NCI-H510A (cell line): ENCODE measurements around the gene LOXL1.
"Not testable (repeated sequence)": the region's sequence is repeated elsewhere in the genome, so short reads cannot be mapped to it uniquely, and the experiment has no call there.

Experiments
- DNase-seq: peaks from one replicate; lab custom pipeline; 2025; lab: John Stamatoyannopoulos, UW

LOXL1 gene

DNA sequence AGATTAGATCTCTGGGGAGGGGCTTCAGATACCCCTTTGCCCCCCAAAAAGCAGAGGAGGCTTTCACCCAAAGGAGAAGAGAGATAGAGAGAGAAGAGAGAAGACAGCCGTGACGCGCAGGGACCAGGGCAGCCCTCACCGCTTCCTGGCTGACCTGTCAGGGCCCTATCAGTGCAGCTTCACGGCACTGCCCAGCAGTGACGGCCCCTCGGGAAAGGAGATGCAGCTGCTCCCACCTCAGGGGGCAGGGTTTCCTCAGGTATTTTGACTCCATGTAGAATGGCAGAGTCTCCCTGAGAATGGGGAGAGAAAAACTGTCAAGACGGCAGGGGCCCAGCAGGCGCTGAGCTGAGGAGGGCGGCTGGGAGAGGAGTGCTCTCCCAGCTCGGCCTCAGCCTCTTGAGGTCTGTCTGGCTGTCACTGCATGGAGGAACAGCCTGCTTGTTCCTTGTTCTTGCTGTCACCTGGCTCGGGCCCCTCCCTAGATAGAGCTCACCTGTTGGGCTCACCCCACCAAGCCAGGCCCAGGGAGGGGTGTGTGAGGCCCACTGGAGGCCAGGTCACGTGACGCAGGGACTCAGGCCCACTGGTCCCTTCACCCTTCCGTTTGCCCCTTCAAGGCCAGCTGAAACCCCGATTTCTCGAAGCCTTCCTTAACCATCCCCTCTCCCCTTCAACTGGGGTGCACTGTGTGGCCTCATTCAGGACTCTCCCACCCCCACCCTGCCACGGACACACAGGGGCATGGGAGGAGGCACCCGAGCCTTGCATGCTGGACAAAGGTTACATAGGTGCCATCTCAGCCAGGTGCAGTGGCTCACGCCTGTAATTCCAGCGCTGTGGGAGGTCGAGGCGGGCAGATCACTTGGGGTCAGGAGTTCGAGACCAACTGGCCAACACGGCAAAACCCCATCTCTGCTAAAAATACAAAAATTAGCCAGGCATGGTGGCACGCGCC lies 28.2 kb downstream of the LOXL1 start:
- no peak for DNase-seq

GRCh38 chr15:73955326-73955725 lies 29.1 kb downstream of the LOXL1 start:
- DNase-seq: no peak

DNA sequence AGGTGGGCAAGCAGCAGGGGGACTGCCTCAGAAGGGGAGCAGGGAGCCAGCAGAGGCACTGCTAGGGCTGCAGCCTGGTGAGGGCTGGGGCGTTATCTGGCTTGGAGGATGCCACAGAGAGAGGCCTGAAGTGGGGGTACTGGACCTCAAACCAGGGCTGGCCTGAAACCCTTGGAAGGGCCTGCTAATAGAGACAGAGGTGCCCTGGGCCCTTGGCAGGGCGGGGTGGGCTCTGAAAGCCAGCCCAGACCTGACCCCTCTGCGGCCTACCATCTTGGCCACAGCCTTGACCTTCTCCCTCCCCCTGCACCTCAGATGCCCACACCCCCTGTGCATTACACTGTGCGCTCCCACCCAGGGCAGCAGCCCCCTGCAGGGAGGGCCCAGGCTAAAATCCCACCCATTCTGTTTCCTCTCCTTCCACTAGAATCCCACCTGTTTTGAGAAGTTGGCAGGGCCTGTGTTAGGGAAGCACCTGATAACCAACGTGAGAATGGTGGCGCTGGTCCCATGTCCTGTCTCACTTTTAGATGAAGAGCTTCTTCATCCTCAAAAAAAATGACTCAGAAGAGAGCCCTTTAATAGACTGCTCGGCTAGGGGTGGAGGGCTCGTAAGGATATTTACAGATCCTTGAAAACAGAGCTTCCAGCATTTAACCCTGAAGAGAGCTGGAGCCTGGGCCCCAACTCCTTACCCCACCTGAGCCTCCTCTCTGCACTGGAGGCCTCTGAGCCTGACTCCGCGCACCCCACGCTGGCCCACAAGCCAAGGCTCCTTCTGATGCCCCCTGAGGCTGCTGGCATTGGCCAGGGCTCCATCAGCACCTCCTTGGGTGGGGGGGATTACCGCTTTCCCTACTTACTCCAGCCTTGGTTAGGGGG lies 29.8 kb downstream of the LOXL1 start:
- DNase-seq: no peak

DNA sequence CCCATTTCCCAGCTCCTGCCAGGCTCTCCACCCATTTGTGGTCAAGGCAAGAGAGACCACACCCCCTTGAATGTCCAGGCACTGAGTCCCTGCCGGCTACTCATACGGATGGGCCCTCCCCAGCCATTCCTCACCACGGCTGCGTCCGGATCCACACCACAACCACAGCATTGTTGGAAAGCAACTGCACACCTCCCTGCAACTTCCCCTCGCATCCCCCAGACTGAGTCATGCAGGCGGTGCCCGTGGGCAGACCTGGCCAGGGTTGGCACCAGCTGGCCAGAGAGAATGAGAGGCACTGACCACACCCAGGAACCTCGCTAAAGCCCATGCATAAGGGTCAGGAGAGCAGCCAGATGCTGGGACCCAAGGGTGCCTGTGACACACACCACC lies 30.5 kb downstream of the LOXL1 start:
- DNase-seq: no peak

DNA sequence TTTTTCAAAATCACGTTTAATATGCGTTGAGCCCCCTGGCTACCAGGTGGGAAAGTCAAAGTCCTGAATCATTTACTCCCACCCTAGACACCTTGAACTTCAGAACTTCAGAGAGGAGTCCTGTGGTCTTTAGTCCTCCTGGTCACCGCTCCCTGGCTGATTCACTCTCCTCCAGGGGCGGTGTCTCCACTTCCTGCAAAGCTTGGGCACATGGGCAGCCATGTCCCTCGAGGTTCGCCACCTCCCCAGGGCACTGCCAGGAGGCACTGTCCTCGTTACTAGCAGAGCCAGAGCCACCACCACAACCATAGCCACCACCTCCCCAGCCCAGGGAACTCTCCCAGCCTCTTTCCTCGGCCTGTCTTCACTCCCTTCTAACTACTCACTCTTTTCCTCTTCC lies 31.0 kb downstream of the LOXL1 start:
- no peak for DNase-seq

GRCh38 chr15:73957785-73958184 lies 31.5 kb downstream of the LOXL1 start:
- DNase-seq: no peak

- DNase-seq: no peak
Observed at GRCh38 chr15:73959012-73959581, 32.8 kb downstream of the LOXL1 start.

- no peak for DNase-seq
Observed at GRCh38 chr15:73959801-73960200, 33.5 kb downstream of the LOXL1 start.

- not testable (repeated sequence) for DNase-seq
Observed at GRCh38 chr15:73960472-73961070, 34.3 kb downstream of the LOXL1 start.

GRCh38 chr15:73962433-73962832 lies 36.2 kb downstream of the LOXL1 start:
- no peak for DNase-seq

DNA sequence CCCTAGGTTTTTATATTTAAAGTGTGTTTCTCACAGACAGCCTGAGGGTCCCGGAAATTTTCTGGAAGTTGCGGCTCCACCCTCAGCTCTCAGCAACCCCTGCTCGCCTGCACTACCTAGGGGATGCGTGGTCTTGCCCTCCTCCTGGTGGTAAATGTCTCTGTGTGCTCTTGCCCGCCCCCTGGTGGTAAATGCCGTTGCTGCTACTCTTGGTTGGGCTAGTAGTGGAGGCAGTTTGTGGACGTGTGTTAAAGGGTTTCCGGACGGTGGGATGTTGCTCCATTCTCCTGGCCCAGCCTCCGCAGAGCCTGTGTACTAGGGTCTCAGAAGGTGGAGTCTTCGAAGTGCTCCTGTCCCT lies 38.5 kb downstream of the LOXL1 start:
- DNase-seq: peak; percentile 22

DNA sequence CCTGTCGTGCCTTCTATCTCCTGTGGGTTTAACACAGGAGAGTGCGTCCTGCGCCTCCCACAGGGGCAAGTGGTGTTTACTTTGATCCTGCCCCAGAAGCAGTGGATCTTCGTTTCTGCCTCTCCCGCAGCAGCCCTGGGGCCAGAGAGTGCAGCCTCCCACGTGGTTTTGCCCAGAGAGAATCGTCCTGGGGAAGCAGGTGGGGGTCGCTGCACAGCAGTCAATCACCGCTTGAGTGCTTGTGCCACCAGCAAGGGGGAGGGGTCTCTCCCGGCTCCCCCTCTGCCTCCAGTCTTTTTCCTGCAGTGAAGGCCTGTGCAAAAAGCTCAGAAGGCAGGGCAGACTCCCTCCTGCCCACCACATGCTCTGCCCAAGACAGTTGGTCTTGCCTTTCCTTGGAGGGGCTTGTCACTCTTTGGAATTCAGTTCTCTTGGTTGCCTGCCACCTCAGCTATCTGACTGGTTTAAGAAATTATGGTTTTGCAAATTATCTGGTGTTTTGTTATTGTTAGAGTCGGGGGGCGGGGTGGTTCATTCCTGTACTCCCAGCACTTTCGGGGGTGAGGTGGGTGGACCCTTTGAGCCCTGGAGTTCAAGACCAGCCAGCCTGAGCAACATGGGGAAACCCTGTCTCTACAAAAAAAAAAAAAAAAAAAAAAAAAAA lies 39.0 kb downstream of the LOXL1 start:
- DNase-seq: no peak

DNA sequence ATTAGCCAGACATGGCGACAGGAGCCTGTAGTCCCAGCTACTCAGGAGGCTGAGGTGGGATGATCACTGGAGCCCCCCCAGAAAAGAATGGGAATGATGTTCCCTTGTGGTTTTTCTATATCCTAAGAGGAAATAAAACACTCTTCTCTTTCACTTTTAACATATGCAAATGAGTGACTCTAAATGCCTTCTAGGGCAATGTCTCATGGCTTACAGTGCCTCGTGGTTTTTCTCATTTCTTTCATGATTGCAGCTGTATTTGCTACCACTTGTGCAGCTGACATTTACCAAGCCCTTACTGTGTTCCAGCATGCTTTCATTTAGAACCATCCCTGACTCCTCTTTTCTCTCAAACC lies 39.5 kb downstream of the LOXL1 start:
- DNase-seq: no peak

DNA sequence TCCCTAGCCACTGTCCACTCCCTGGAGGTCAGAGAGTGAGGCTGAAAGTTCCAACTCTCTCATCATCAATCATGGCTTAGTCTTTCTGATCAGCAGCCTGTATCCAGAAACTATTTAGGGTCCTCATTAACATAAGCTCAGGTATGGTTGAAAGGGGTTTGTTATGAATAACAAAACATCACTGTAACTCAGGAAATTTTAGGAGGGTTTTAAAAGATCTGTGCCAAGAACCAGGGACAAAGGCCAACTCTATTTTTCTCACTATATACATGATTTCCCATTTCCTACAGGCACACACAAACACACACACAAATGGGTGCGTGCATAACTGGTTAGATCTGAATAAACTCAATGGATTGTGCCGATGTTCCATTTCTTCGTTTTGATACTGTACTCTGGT lies 42.2 kb downstream of the LOXL1 start:
- no peak for DNase-seq

DNA sequence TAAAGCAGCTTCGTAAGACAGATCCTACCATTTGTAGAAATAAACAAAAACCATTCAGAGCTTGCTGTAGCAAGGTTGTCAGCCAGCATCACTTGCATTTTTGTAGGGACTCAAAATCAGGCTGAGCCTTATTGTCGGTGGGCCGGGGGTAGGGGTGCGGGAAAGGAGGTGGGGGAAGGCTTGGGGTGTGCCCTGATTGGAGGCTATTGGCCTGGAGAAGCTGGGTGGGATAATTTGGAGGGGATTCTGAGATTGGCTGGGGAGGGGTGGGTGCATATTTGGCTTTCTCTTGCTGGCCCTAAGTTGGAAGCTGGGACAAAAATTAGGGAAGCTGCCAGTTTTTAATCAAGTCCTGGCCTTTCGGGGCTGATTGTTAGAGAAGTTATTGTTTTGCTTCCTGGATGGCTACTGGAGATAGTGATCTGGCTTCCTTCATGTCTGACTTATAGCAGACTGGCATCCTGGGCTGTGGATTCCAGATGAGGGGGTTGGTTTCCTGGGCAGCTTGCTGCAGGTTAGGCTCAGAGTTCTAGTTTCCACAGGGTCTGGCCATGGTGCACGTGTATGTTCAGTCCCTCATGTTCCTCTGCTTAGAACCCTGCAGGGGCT lies 43.0 kb downstream of the LOXL1 start:
- DNase-seq: no peak

- DNase-seq: peak; percentile 54
Observed at GRCh38 chr15:73972984-73973682, 46.9 kb downstream of the LOXL1 start.

DNA sequence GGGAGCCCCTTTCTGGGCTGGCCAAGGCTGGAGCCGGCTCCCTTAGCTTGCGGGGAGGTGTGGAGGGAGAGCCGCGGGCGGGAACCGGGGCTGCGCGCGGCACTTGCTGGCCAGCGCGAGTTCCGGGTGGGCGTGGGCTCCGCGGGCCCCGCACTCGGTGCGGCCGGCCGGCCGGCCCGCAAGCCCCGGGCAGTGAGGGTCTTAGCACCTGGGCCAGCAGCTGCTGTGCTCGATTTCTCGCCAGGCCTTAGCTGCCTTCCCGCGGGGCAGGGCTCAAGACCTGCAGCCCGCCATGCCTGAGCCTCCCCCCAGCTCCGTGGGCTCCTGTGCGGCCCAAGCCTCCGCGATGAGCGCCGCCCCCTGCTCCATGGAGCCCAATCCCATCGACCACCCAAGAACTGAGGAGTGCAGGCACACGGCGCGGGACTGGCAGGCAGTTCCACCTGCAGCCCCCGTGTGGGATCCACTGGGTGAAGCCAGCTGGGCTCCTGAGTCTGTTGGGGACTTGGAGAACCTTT lies 47.5 kb downstream of the LOXL1 start:
- not testable (repeated sequence) for DNase-seq

GRCh38 chr15:73975440-73976125 lies 49.3 kb downstream of the LOXL1 start:
- DNase-seq: not testable (repeated sequence)

- no peak for DNase-seq
Observed at GRCh38 chr15:73978896-73979295, 52.6 kb downstream of the LOXL1 start.

DNA sequence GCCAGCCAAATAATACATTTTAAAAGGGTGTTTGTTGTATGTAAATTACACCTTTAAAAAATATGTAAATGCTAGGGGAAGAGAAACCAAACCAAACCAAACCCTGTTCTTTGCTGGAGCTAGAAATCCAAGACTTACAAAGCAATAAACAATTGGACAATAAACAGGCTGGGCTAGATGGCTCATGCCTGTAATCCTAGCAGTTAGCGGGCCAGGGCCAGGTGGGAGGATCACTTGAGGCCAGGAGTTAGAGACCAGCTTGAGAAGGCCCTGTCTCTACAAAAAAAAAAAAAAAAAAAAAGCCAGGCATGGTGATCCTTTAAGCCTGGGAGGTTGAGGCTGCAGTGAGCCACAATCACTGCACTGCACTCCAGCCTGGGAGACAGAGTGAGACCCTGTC lies 53.4 kb downstream of the LOXL1 start:
- no peak for DNase-seq
